ENCODE results near the gene TFB1M.
"Not testable (repeated sequence)": the region's sequence is repeated elsewhere in the genome, so short reads cannot be mapped to it uniquely, and the experiment has no call there.

The TFB1M gene

GRCh38 chr6:155245193-155245592 lies 69.1 kb downstream of the TFB1M start:
- no peaks in the 10 kb centered on the region for H3K9me3 ChIP-seq (ENCODE audit: control insufficient read depth, insufficient read depth, low read length)

GRCh38 chr6:155244434-155244833 lies 69.8 kb downstream of the TFB1M start:
- Histone ChIP-seq H3K36me3 (ENCODE audit: control insufficient read depth, insufficient read depth, low read length) (peaks cover 4% of the 10 kb centered on the region), H3K4me1 (ENCODE audit: control insufficient read depth, insufficient read depth, low read length) (peaks cover 2% of the 10 kb centered on the region), H3K27me3 (ENCODE audit: control insufficient read depth, insufficient read depth, low read length) (no peaks in the 10 kb centered on the region), H3K4me3 (ENCODE audit: low read depth, low read length) (no peak overlapping the region), H3K9ac (ENCODE audit: low read depth, low read length) (no peak overlapping the region), H3K9me3 (ENCODE audit: control insufficient read depth, insufficient read depth, low read length) (no peaks in the 10 kb centered on the region)

More at GRCh38 chr6:155245193-155245592, 69.1 kb downstream of the TFB1M start:
- H3K9ac ChIP-seq (ENCODE audit: low read depth, low read length), result no peak overlapping the region
- H3K4me1 ChIP-seq (ENCODE audit: control insufficient read depth, insufficient read depth, low read length), result peaks cover 2% of the 10 kb centered on the region
- H3K27me3 ChIP-seq (ENCODE audit: control insufficient read depth, insufficient read depth, low read length), result no peaks in the 10 kb centered on the region
- H3K4me3 ChIP-seq (ENCODE audit: low read depth, low read length), result no peak overlapping the region
- H3K36me3 ChIP-seq (ENCODE audit: control insufficient read depth, insufficient read depth, low read length), result peaks cover 4% of the 10 kb centered on the region

- peaks cover 4% of the 10 kb centered on the region for H3K9me3 ChIP-seq (ENCODE audit: control insufficient read depth, insufficient read depth, low read length)
- no peaks in the 10 kb centered on the region for H3K27me3 ChIP-seq (ENCODE audit: control insufficient read depth, insufficient read depth, low read length)
- H3K36me3 ChIP-seq (ENCODE audit: control insufficient read depth, insufficient read depth, low read length), result peaks cover 3% of the 10 kb centered on the region
- H3K4me1 ChIP-seq (ENCODE audit: control insufficient read depth, insufficient read depth, low read length), result no peaks in the 10 kb centered on the region
- no peak overlapping the region for H3K4me3 ChIP-seq (ENCODE audit: low read depth, low read length)
- H3K9ac ChIP-seq (ENCODE audit: low read depth, low read length), result no peak overlapping the region
These were observed 72.3 kb downstream of the TFB1M start for GRCh38 chr6:155241966-155242365.

GRCh38 chr6:155240905-155241600 lies 73.2 kb downstream of the TFB1M start:
- no peaks in the 10 kb centered on the region for H3K4me1 ChIP-seq (ENCODE audit: control insufficient read depth, insufficient read depth, low read length)
- no peak overlapping the region for H3K9ac ChIP-seq (ENCODE audit: low read depth, low read length)
- peaks cover 4% of the 10 kb centered on the region for H3K9me3 ChIP-seq (ENCODE audit: control insufficient read depth, insufficient read depth, low read length)
- no peaks in the 10 kb centered on the region for H3K27me3 ChIP-seq (ENCODE audit: control insufficient read depth, insufficient read depth, low read length)
- H3K4me3 ChIP-seq (ENCODE audit: low read depth, low read length), result no peak overlapping the region
- peaks cover 3% of the 10 kb centered on the region for H3K36me3 ChIP-seq (ENCODE audit: control insufficient read depth, insufficient read depth, low read length)

GRCh38 chr6:155237613-155238012 lies 76.7 kb downstream of the TFB1M start:
- Histone ChIP-seq H3K36me3 (ENCODE audit: control insufficient read depth, insufficient read depth, low read length) (peaks cover 3% of the 10 kb centered on the region), H3K4me1 (ENCODE audit: control insufficient read depth, insufficient read depth, low read length) (no peaks in the 10 kb centered on the region), H3K9me3 (ENCODE audit: control insufficient read depth, insufficient read depth, low read length) (peaks cover 4% of the 10 kb centered on the region), H3K9ac (ENCODE audit: low read depth, low read length) (no peak overlapping the region), H3K27me3 (ENCODE audit: control insufficient read depth, insufficient read depth, low read length) (no peaks in the 10 kb centered on the region), H3K4me3 (ENCODE audit: low read depth, low read length) (no peak overlapping the region)

- Histone ChIP-seq H3K4me1 (ENCODE audit: control insufficient read depth, insufficient read depth, low read length) (no peaks in the 10 kb centered on the region), H3K4me3 (ENCODE audit: low read depth, low read length) (no peak overlapping the region), H3K27me3 (ENCODE audit: control insufficient read depth, insufficient read depth, low read length) (no peaks in the 10 kb centered on the region), H3K9ac (ENCODE audit: low read depth, low read length) (no peak overlapping the region), H3K36me3 (ENCODE audit: control insufficient read depth, insufficient read depth, low read length) (peaks cover 3% of the 10 kb centered on the region), H3K9me3 (ENCODE audit: control insufficient read depth, insufficient read depth, low read length) (peaks cover 4% of the 10 kb centered on the region)
These were observed 79.2 kb downstream of the TFB1M start for GRCh38 chr6:155235087-155235486.

- Histone ChIP-seq H3K27me3 (ENCODE audit: control insufficient read depth, insufficient read depth, low read length) (no peaks in the 10 kb centered on the region), H3K4me1 (ENCODE audit: control insufficient read depth, insufficient read depth, low read length) (no peaks in the 10 kb centered on the region), H3K4me3 (ENCODE audit: low read depth, low read length) (no peak overlapping the region), H3K9me3 (ENCODE audit: control insufficient read depth, insufficient read depth, low read length) (peaks cover 4% of the 10 kb centered on the region), H3K9ac (ENCODE audit: low read depth, low read length) (no peak overlapping the region), H3K36me3 (ENCODE audit: control insufficient read depth, insufficient read depth, low read length) (peaks cover 3% of the 10 kb centered on the region)
These were observed 79.6 kb downstream of the TFB1M start for GRCh38 chr6:155234687-155235086.

GRCh38 chr6:155234167-155234566 lies 80.1 kb downstream of the TFB1M start:
- Histone ChIP-seq H3K9me3 (ENCODE audit: control insufficient read depth, insufficient read depth, low read length) (peaks cover 4% of the 10 kb centered on the region), H3K4me1 (ENCODE audit: control insufficient read depth, insufficient read depth, low read length) (no peaks in the 10 kb centered on the region), H3K9ac (ENCODE audit: low read depth, low read length) (no peak overlapping the region), H3K27me3 (ENCODE audit: control insufficient read depth, insufficient read depth, low read length) (no peaks in the 10 kb centered on the region), H3K36me3 (ENCODE audit: control insufficient read depth, insufficient read depth, low read length) (peaks cover 3% of the 10 kb centered on the region), H3K4me3 (ENCODE audit: low read depth, low read length) (no peak overlapping the region)

GRCh38 chr6:155232848-155233247 lies 81.4 kb downstream of the TFB1M start:
- Histone ChIP-seq H3K4me3 (ENCODE audit: low read depth, low read length) (no peak overlapping the region), H3K36me3 (ENCODE audit: control insufficient read depth, insufficient read depth, low read length) (peaks cover 3% of the 10 kb centered on the region), H3K4me1 (ENCODE audit: control insufficient read depth, insufficient read depth, low read length) (no peaks in the 10 kb centered on the region), H3K9ac (ENCODE audit: low read depth, low read length) (no peak overlapping the region), H3K27me3 (ENCODE audit: control insufficient read depth, insufficient read depth, low read length) (no peaks in the 10 kb centered on the region), H3K9me3 (ENCODE audit: control insufficient read depth, insufficient read depth, low read length) (no peaks in the 10 kb centered on the region)

GRCh38 chr6:155230975-155231374 lies 83.3 kb downstream of the TFB1M start:
- not testable (repeated sequence) for H3K27me3 ChIP-seq (ENCODE audit: control insufficient read depth, insufficient read depth, low read length); H3K9ac ChIP-seq (ENCODE audit: low read depth, low read length); H3K4me1 ChIP-seq (ENCODE audit: control insufficient read depth, insufficient read depth, low read length); H3K36me3 ChIP-seq (ENCODE audit: control insufficient read depth, insufficient read depth, low read length); H3K4me3 ChIP-seq (ENCODE audit: low read depth, low read length); H3K9me3 ChIP-seq (ENCODE audit: control insufficient read depth, insufficient read depth, low read length)

GRCh38 chr6:155228546-155229166 lies 85.6 kb downstream of the TFB1M start:
- Histone ChIP-seq H3K9ac (ENCODE audit: low read depth, low read length) (no peak overlapping the region), H3K4me3 (ENCODE audit: low read depth, low read length) (no peak overlapping the region), H3K36me3 (ENCODE audit: control insufficient read depth, insufficient read depth, low read length) (no peaks in the 10 kb centered on the region), H3K9me3 (ENCODE audit: control insufficient read depth, insufficient read depth, low read length) (no peaks in the 10 kb centered on the region), H3K4me1 (ENCODE audit: control insufficient read depth, insufficient read depth, low read length) (peaks cover 6% of the 10 kb centered on the region), H3K27me3 (ENCODE audit: control insufficient read depth, insufficient read depth, low read length) (no peaks in the 10 kb centered on the region)

- Histone ChIP-seq H3K27me3 (ENCODE audit: control insufficient read depth, insufficient read depth, low read length) (no peaks in the 10 kb centered on the region), H3K36me3 (ENCODE audit: control insufficient read depth, insufficient read depth, low read length) (no peaks in the 10 kb centered on the region), H3K9me3 (ENCODE audit: control insufficient read depth, insufficient read depth, low read length) (no peaks in the 10 kb centered on the region), H3K4me3 (ENCODE audit: low read depth, low read length) (no peak overlapping the region), H3K9ac (ENCODE audit: low read depth, low read length) (no peak overlapping the region), H3K4me1 (ENCODE audit: control insufficient read depth, insufficient read depth, low read length) (peaks cover 6% of the 10 kb centered on the region)
These were observed 87.2 kb downstream of the TFB1M start for GRCh38 chr6:155227046-155227445.
